HCEC 1CT (cell line): ENCODE measurements around the gene CDCA4.

Experiments
- DNase-seq: peaks from one replicate; pipeline ENCODE4 v3.0.0-alpha.2; 2017

Gene CDCA4

GRCh38 chr14:104973385-104974145, 47.3 kb downstream of the CDCA4 start:
- DNase-seq: peak; percentile 75

- peak; percentile 97 for DNase-seq
Observed at GRCh38 chr14:104973135-104973384, 47.8 kb downstream of the CDCA4 start.

- no peak for DNase-seq
Observed at GRCh38 chr14:104972301-104973134, 48.4 kb downstream of the CDCA4 start.

GRCh38 chr14:104971447-104972240, 49.2 kb downstream of the CDCA4 start:
- no peak for DNase-seq

GRCh38 chr14:104970231-104971068, 50.4 kb downstream of the CDCA4 start:
- peak; percentile 91 for DNase-seq

GRCh38 chr14:104969741-104970230, 51.1 kb downstream of the CDCA4 start:
- no peak for DNase-seq

GRCh38 chr14:104968541-104969401, 52.1 kb downstream of the CDCA4 start:
- DNase-seq: peak; percentile 61

- DNase-seq: peak; percentile 58
Observed at GRCh38 chr14:104968153-104968527, 52.7 kb downstream of the CDCA4 start.

GRCh38 chr14:104967386-104968152, 53.3 kb downstream of the CDCA4 start:
- DNase-seq: peak; percentile 22

- no peak for DNase-seq
Observed at GRCh38 chr14:104966981-104967385, 53.9 kb downstream of the CDCA4 start.

GRCh38 chr14:104966261-104966865, 54.5 kb downstream of the CDCA4 start:
- DNase-seq: no peak

GRCh38 chr14:104965561-104966231, 55.2 kb downstream of the CDCA4 start:
- no peak for DNase-seq

GRCh38 chr14:104964546-104964945, 56.3 kb downstream of the CDCA4 start:
- no peak for DNase-seq
